Activated CD8-positive, alpha-beta memory T cell treated with anti-CD3 and anti-CD28 coated beads for 4 hours (primary cell): ENCODE data around the gene SCN1B.
"Not testable (repeated sequence)": the region's sequence is repeated elsewhere in the genome, so short reads cannot be mapped to it uniquely, and the experiment has no call there.

Experiments
- DNase-seq, 2 donors: peaks; one replicate each; pipeline ENCODE4 v3.0.0-alpha.2; 2020; ENCODE audit warnings: low read depth in 2 of 2

The SCN1B gene

GRCh38 chr19:35015954-35016351, 14.3 kb upstream of the SCN1B start:
- DNase-seq, result no peak

GRCh38 chr19:35017507-35017906, 12.8 kb upstream of the SCN1B start:
- DNase-seq, result no peak

GRCh38 chr19:35018379-35018778, 11.9 kb upstream of the SCN1B start:
- DNase-seq, result no peak

GRCh38 chr19:35019144-35019543, 11.1 kb upstream of the SCN1B start:
- DNase-seq, result no peak

GRCh38 chr19:35021016-35021415, 9.3 kb upstream of the SCN1B start:
- DNase-seq, result no peak

GRCh38 chr19:35021596-35021995, 8.7 kb upstream of the SCN1B start:
- no peak for DNase-seq

- DNase-seq, result no peak
These were observed 7.8 kb upstream of the SCN1B start for GRCh38 chr19:35022460-35022859.

GRCh38 chr19:35023428-35023827, 6.8 kb upstream of the SCN1B start:
- DNase-seq, result no peak

GRCh38 chr19:35024095-35024494, 6.2 kb upstream of the SCN1B start:
- no peak for DNase-seq

- DNase-seq, result no peak
These were observed 4.3 kb upstream of the SCN1B start for GRCh38 chr19:35025969-35026368.

- no peak for DNase-seq
These were observed 3.9 kb upstream of the SCN1B start for GRCh38 chr19:35026418-35026817.

- no peak for DNase-seq
These were observed 3.3 kb upstream of the SCN1B start for GRCh38 chr19:35027009-35027408.

- DNase-seq, result no peak
These were observed 2.2 kb upstream of the SCN1B start for GRCh38 chr19:35027851-35028599.

GRCh38 chr19:35028600-35028885, 1.7 kb upstream of the SCN1B start:
- not testable (repeated sequence) for DNase-seq

GRCh38 chr19:35029275-35029736, 964 bp upstream of the SCN1B start:
- DNase-seq, result not testable (repeated sequence)

GRCh38 chr19:35029737-35030256, 473 bp upstream of the SCN1B start:
- DNase-seq, result no peak

GRCh38 chr19:35031072-35031881, 1.0 kb downstream of the SCN1B start:
- no peak for DNase-seq

- DNase-seq, result no peak
These were observed 2.1 kb downstream of the SCN1B start for GRCh38 chr19:35032356-35032865.

GRCh38 chr19:35033067-35034004, 3.1 kb downstream of the SCN1B start:
- DNase-seq, result no peak

GRCh38 chr19:35034005-35034502, 3.8 kb downstream of the SCN1B start:
- no peak for DNase-seq

- DNase-seq, result no peak
These were observed 4.5 kb downstream of the SCN1B start for GRCh38 chr19:35034588-35035382.
